HG03457 (cell line): ENCODE measurements around the gene ADCY9.
A peak's percentile ranks its signal among the peaks of the same experiment; 100 is the strongest.
"Not testable (repeated sequence)": the region's sequence is repeated elsewhere in the genome, so short reads cannot be mapped to it uniquely, and the experiment has no call there.

Source experiments
- ATAC-seq: cut with Tn5 transposase; IDR thresholded peaks from one replicate; pipeline ENCODE4 v1.9.1; 2021; ENCODE audit warnings: moderate number of reproducible peaks; ENCODE audit not compliant: unreplicated experiment

Gene ADCY9

GRCh38 chr16:4116325-4117249 is at the start of gene ADCY9:
TSS of gene ADCY9 (minus strand) at chr16:4116442. CDS start at chr16:4115442, 1,000 bp downstream.
- peak; percentile 47 for ATAC-seq

GRCh38 chr16:4160658-4161430 is 44.6 kb upstream of the ADCY9 start:
- ATAC-seq, result no peak

- no peak for ATAC-seq
These were observed 43.5 kb upstream of the ADCY9 start for GRCh38 chr16:4159726-4160125.

GRCh38 chr16:4158143-4159093 is 42.2 kb upstream of the ADCY9 start:
- no peak for ATAC-seq

- ATAC-seq, result no peak
These were observed 41.2 kb upstream of the ADCY9 start for GRCh38 chr16:4157376-4157825.

- not testable (repeated sequence) for ATAC-seq
These were observed 40.3 kb upstream of the ADCY9 start for GRCh38 chr16:4156503-4156902.

- not testable (repeated sequence) for ATAC-seq
These were observed 37.1 kb upstream of the ADCY9 start for GRCh38 chr16:4153364-4153763.

GRCh38 chr16:4152267-4152666 is 36.0 kb upstream of the ADCY9 start:
- no peak for ATAC-seq

GRCh38 chr16:4147236-4147635 is 31.0 kb upstream of the ADCY9 start:
- ATAC-seq, result no peak

- no peak for ATAC-seq
These were observed 26.0 kb upstream of the ADCY9 start for GRCh38 chr16:4142268-4142667.

- ATAC-seq, result no peak
These were observed 25.4 kb upstream of the ADCY9 start for GRCh38 chr16:4141604-4142003.

GRCh38 chr16:4140652-4141051 is 24.4 kb upstream of the ADCY9 start:
- no peak for ATAC-seq

- ATAC-seq, result no peak
These were observed 23.7 kb upstream of the ADCY9 start for GRCh38 chr16:4139968-4140367.

- ATAC-seq, result no peak
These were observed 22.5 kb upstream of the ADCY9 start for GRCh38 chr16:4138713-4139112.

- no peak for ATAC-seq
These were observed 21.2 kb upstream of the ADCY9 start for GRCh38 chr16:4137438-4137837.

- ATAC-seq, result no peak
These were observed 20.1 kb upstream of the ADCY9 start for GRCh38 chr16:4136229-4136813.

GRCh38 chr16:4135537-4135936 is 19.3 kb upstream of the ADCY9 start:
- ATAC-seq, result no peak

GRCh38 chr16:4133897-4134372 is 17.7 kb upstream of the ADCY9 start:
- no peak for ATAC-seq

GRCh38 chr16:4131621-4132020 is 15.4 kb upstream of the ADCY9 start:
- no peak for ATAC-seq
